Activated CD8-positive, alpha-beta T cell treated with anti-CD3 and anti-CD28 coated beads for 36 hours (primary cell): ENCODE data around the gene MBLAC1. TPM values are rescaled to one million over a fixed set of nuclear protein-coding genes. Genes with fewer than 3 reads are reported as not detected.

Experiments used
- ATAC-seq: fragments of 200-7000 bp; cut with Tn5 transposase; one replicate; pipeline ENCODE4 v1.10.0; 2021; ENCODE audit warnings: mild to moderate bottlenecking, moderate library complexity
- CTCF ChIA-PET: fragments of 350-600 bp; sonication (Branson Sonifier 250); formaldehyde crosslinking; loops from one replicate; lab custom pipeline; 2021; ENCODE audit warnings: antibody characterized with exemption; lab: Charles Lee
- POLR2A ChIA-PET: fragments of 350-600 bp; sonication (Branson Sonifier 250); formaldehyde crosslinking; loops from one replicate; lab custom pipeline; 2021; ENCODE audit warnings: antibody characterized with exemption; lab: Charles Lee
- DNase-seq: peaks from one replicate; pipeline ENCODE4 v3.0.0-alpha.2; 2020
- H3K27ac Mint-ChIP-seq: one replicate; pipeline ENCODE4 v1.8.0; 2021; ENCODE audit warnings: mild to moderate bottlenecking, mixed read lengths
- H3K27me3 Mint-ChIP-seq: one replicate; pipeline ENCODE4 v1.8.0; 2021; ENCODE audit warnings: mixed read lengths
- H3K36me3 Mint-ChIP-seq: one replicate; pipeline ENCODE4 v1.8.0; 2021; ENCODE audit warnings: low read depth, mixed read lengths
- H3K4me1 Mint-ChIP-seq: one replicate; pipeline ENCODE4 v1.8.0; 2021; ENCODE audit warnings: low read depth, mixed read lengths
- H3K4me3 Mint-ChIP-seq: one replicate; pipeline ENCODE4 v1.8.0; 2021; ENCODE audit warnings: mild to moderate bottlenecking, moderate library complexity, mixed read lengths
- H3K9me3 Mint-ChIP-seq: one replicate; pipeline ENCODE4 v1.8.0; 2021; ENCODE audit warnings: mixed read lengths
- intact Hi-C: fragments of 100-400 bp; cut with micrococcal nuclease; formaldehyde crosslinking; loops from one replicate; pipeline ENCODE4 v1.10.0; 2022
- total RNA-seq, 2 experiments: library from RNA; stranded (reverse); gene quantifications; one replicate each; pipeline ENCODE4 v1.2.3, GENCODE V29; 2021
- TF ChIP-seq, protein P1 (sequence below): fragments of 200-600 bp; IDR thresholded peaks from one replicate; pipeline ENCODE4 v1.8.0; 2022; ENCODE audit warnings: antibody characterized with exemption, mild to moderate bottlenecking

Gene MBLAC1
- total RNA-seq, 2 experiments from 2014 or later: 1.9 to 2.1 TPM

- intact Hi-C loops: no loop called here
- Mint-ChIP-seq H3K9me3 (no peaks in the 10 kb centered on the region), H3K4me3 (peak overlapping the region; percentile 74), H3K36me3 (no peaks in the 10 kb centered on the region), H3K27ac (peak overlapping the region; percentile 80), H3K27me3 (peaks cover 10% of the 10 kb centered on the region), H3K4me1 (peaks cover 74% of the 10 kb centered on the region)
- ATAC-seq (no peak), DNase-seq (no peak)
- ChIA-PET POLR2A (interaction anchor here (0.7 to 2.3 kb wide), 7 partner anchors 9 to 261 kb away, joined by 3 to 11 read pairs (median 4); partner anchors contain the start of genes PVRIG and ZCWPW1), CTCF (interaction anchor here (1.0 to 3.8 kb wide), 9 partner anchors 9 to 50 kb away, joined by 3 to 17 read pairs (median 10); partner anchors contain the start of genes GPC2, LAMTOR4 and STAG3)
- TF ChIP-seq, protein P1, sequence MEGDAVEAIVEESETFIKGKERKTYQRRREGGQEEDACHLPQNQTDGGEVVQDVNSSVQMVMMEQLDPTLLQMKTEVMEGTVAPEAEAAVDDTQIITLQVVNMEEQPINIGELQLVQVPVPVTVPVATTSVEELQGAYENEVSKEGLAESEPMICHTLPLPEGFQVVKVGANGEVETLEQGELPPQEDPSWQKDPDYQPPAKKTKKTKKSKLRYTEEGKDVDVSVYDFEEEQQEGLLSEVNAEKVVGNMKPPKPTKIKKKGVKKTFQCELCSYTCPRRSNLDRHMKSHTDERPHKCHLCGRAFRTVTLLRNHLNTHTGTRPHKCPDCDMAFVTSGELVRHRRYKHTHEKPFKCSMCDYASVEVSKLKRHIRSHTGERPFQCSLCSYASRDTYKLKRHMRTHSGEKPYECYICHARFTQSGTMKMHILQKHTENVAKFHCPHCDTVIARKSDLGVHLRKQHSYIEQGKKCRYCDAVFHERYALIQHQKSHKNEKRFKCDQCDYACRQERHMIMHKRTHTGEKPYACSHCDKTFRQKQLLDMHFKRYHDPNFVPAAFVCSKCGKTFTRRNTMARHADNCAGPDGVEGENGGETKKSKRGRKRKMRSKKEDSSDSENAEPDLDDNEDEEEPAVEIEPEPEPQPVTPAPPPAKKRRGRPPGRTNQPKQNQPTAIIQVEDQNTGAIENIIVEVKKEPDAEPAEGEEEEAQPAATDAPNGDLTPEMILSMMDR: no peak
These were observed 41.2 kb downstream of the MBLAC1 start for GRCh38 chr7:100167912-100168323.

DNA sequence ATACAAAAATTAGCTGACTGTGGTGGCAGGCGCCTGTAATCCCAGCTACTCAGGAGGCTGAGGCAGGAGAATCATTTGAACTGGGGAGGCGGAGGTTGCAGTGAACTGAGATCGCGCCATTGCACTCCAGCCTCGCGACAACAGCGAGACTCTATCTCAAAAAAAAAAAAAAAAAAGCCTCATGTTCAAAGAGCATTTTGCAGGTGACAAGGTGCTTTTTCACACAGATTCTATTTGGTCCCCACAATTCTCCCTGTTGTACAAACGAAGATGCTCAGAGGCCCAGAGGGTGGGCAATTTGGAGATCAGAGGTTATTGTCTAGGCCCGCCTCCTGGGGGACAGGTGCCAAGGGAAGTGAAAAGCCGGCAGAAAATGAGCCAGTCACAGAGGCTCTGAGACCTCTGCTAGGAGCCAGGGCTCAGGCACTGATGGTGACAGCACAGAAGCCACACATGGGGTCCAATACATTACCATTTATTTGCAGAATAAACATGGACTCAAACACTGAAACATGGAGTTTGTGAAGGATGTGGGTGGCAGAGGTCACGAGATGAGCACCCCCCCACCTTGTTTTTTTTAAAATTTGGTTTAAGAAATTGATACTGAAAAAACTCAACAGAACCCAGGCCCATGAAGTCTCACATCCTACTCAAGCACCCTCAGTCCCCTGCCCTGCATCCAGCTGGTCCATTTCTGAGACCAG lies 42.5 kb downstream of the MBLAC1 start:
- POLR2A ChIA-PET: interaction anchor here (1.6 kb wide), 1 partner anchor 10 kb away, joined by 8 read pairs; no protein-coding TSS in a partner anchor
- Mint-ChIP-seq H3K9me3 (no peaks in the 10 kb centered on the region), H3K36me3 (no peaks in the 10 kb centered on the region), H3K27me3 (peaks cover 10% of the 10 kb centered on the region), H3K4me1 (peaks cover 60% of the 10 kb centered on the region), H3K27ac (peak overlapping the region; percentile 80), H3K4me3 (peak overlapping the region; percentile 74)
- CTCF ChIA-PET: interaction anchor here (2.7 to 3.8 kb wide), 2 partner anchors 36 to 39 kb away, joined by 11 to 12 read pairs; no protein-coding TSS in a partner anchor
- DNase-seq: peak; percentile 50
- intact Hi-C loops: no loop called here
- peak; percentile 26 for ATAC-seq
- TF ChIP-seq, protein P1: no peak

- H3K4me1 Mint-ChIP-seq: peaks cover 58% of the 10 kb centered on the region
- H3K36me3 Mint-ChIP-seq: no peaks in the 10 kb centered on the region
- CTCF ChIA-PET: interaction anchor here (1.3 to 1.8 kb wide), 2 partner anchors 20 to 47 kb away, joined by 5 read pairs; no protein-coding TSS in a partner anchor
These were observed 43.5 kb downstream of the MBLAC1 start for GRCh38 chr7:100170101-100170897.

DNA sequence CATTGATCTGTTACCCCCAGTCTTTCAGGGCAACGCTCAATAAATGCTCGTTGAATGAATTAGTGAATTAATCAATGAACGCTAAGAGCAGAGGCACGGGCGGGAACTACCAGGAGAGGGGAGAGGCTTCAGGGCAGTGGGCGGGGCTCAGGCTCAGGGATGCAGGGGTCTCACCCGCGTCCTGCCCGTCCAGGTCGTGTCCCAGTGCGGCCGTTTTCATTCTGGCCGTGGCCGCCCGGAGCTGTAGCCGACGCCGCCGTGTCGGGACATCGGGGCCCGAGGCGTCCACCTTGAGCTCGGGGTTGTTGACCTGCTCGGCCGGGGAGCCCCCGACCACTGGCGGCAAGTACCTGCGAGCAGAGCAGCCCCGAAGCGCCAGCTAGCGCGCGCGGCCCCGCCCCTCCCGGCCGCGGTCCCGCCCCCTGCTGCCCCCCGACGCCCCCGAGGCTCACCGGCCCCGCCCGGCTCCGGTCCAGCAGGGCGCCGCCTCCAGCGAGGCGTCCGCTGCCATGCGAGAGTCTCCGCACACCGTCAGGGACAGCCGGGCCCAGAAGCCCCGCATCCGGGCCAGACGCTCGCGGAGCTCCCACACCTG lies 44.4 kb downstream of the MBLAC1 start:
- peaks cover 10% of the 10 kb centered on the region for H3K27me3 Mint-ChIP-seq
- TF ChIP-seq, protein P1: no peak
- H3K9me3 Mint-ChIP-seq: no peaks in the 10 kb centered on the region
- H3K4me3 Mint-ChIP-seq: peak overlapping the region; percentile 66
- H3K27ac Mint-ChIP-seq: no peak overlapping the region
- peak; percentile 51 for DNase-seq
- ATAC-seq: peak; percentile 54
- POLR2A ChIA-PET: interaction anchor here (0.7 kb wide), 1 partner anchor 190 kb away, joined by 3 read pairs; no protein-coding TSS in a partner anchor
- CTCF ChIA-PET: interaction anchor here (0.8 to 1.8 kb wide), 5 partner anchors 18 to 46 kb away, joined by 3 to 5 read pairs (median 4); no protein-coding TSS in a partner anchor
- intact Hi-C loops: no loop called here
- peaks cover 54% of the 10 kb centered on the region for H3K4me1 Mint-ChIP-seq
- no peaks in the 10 kb centered on the region for H3K36me3 Mint-ChIP-seq

More at GRCh38 chr7:100170101-100170897, 43.5 kb downstream of the MBLAC1 start:
- TF ChIP-seq, protein P1: no peak
- Mint-ChIP-seq H3K27me3 (peaks cover 10% of the 10 kb centered on the region), H3K9me3 (no peaks in the 10 kb centered on the region), H3K4me3 (peak overlapping the region; percentile 66), H3K27ac (peak overlapping the region; percentile 63)
- DNase-seq (no peak), ATAC-seq (no peak)
- intact Hi-C loops: no loop called here
- POLR2A ChIA-PET: interaction anchor here (0.7 kb wide), 1 partner anchor 189 kb away, joined by 3 read pairs; no protein-coding TSS in a partner anchor
